Measurements from ENCODE around the gene MAN2B2. TPM values are rescaled to one million over a fixed set of nuclear protein-coding genes. Genes with fewer than 3 reads are reported as not detected.

MAN2B2 gene
- total RNA-seq, 1 experiment from 2014 or later = 5.9 TPM

GRCh38 chr4:6592804-6593563 lies 18.0 kb downstream of the MAN2B2 start:
- Histone ChIP-seq H2BK15ac (ENCODE audit: low read depth, low read length) (no peak overlapping the region), H3K56ac (ENCODE audit: insufficient read length, low read depth, low read length) (no peak overlapping the region), H3K23me2 (ENCODE audit: insufficient read length, low read depth, low read length, poor library complexity, severe bottlenecking) (no peaks in the 10 kb centered on the region), H3K79me1 (ENCODE audit: insufficient read depth, low read depth, low read length, poor library complexity, severe bottlenecking) (no peaks in the 10 kb centered on the region), H4K91ac (ENCODE audit: insufficient read length, low read depth, low read length) (no peak overlapping the region), H3K4me2 (ENCODE audit: insufficient read depth, insufficient read length, low read length) (no peak overlapping the region), H3T11ph (ENCODE audit: low read length) (no peak overlapping the region), H2BK20ac (ENCODE audit: low read depth, low read length, poor library complexity, severe bottlenecking) (no peak overlapping the region), H4K5ac (ENCODE audit: insufficient read length, low read depth, low read length) (no peak overlapping the region), H2AK5ac (ENCODE audit: insufficient read length, low read length) (no peak overlapping the region), H2BK5ac (ENCODE audit: insufficient read length, low read length) (no peak overlapping the region), H2AFZ (ENCODE audit: low read length) (no peak overlapping the region), H3K4ac (ENCODE audit: low read depth, low read length) (no peak overlapping the region), H3K18ac (ENCODE audit: insufficient read length, low read depth, low read length) (no peak overlapping the region), H2BK120ac (ENCODE audit: low read depth, low read length, poor library complexity, severe bottlenecking) (no peak overlapping the region), H4K20me1 (ENCODE audit: control insufficient read depth, insufficient read depth, insufficient read length) (no peaks in the 10 kb centered on the region), H3K79me2 (ENCODE audit: insufficient read depth, low read length) (no peaks in the 10 kb centered on the region), H3K27ac (ENCODE audit: insufficient read length, low read depth, low read length) (no peak overlapping the region), H3K27me3 (ENCODE audit: insufficient read depth, low read length) (no peaks in the 10 kb centered on the region), H3K4me1 (ENCODE audit: insufficient read depth, low read length) (no peaks in the 10 kb centered on the region), H3K9me3 (ENCODE audit: control insufficient read depth, low read depth, low read length) (no peaks in the 10 kb centered on the region), H3K14ac (ENCODE audit: insufficient read depth, low read length) (no peak overlapping the region; the same call in 1 of the 2 replicates), H2BK12ac (ENCODE audit: insufficient read length, low read depth, low read length) (no peak overlapping the region), H4K8ac (replicated peaks; ENCODE audit: insufficient read length, low read depth, low read length) (no peak overlapping the region), H3K23ac (ENCODE audit: insufficient read length, low read depth, low read length) (no peak overlapping the region), H3K9ac (ENCODE audit: extremely low read depth, insufficient read length, low read length) (no peak overlapping the region)
- H3K27ac Mint-ChIP-seq = no peak overlapping the region
- 0 out of 4 replicates have a peak, but pooled peaks cover 0 to 8% of the 10 kb centered on the region in 2 experiments for H3K4me1 Mint-ChIP-seq
- H3K9me3 Mint-ChIP-seq = no peaks in the 10 kb centered on the region; a peak in 1 of 5 replicates
- WGBS (ENCODE audit: extremely low coverage, insufficient read length, low lambda C conversion rate) = no CpG with 5 or more reads among the region's 16 CpGs
- no peak for TF ChIP-seq CTCF (conservative IDR thresholded peaks at IDR 0.05)
- 0 out of 2 replicates have a peak, but pooled peaks cover 2% of the 10 kb centered on the region for H3K27me3 Mint-ChIP-seq (ENCODE audit: low read depth)
- H3K36me3 Mint-ChIP-seq (ENCODE audit: insufficient read depth in 1 of 3, low read depth in 3 of 3) = peaks cover 0 to 4% (median 0%) of the 10 kb centered on the region in 3 experiments; a peak in 2 of 7 replicates
- no peak overlapping the region for H3K4me3 Mint-ChIP-seq
- no peak for DNase-seq

Measured in H9 (cell line).